GM12878 (cell line): ENCODE data around the gene ZNF324. TPM values are rescaled to one million over a fixed set of nuclear protein-coding genes. Genes with fewer than 3 reads are reported as not detected.

ENCODE experiments used
- ATAC-seq: fragments of 200-7000 bp; cut with Tn5 transposase; 3 replicates; pipeline ENCODE4 v1.9.1; 2020; ENCODE audit warnings: mild to moderate bottlenecking, moderate library complexity
- BruUV-seq: library from RNA; stranded (reverse); fragments of 400-500 nt; replicated peaks from 2 replicates; lab custom pipeline; 2021; lab: Mats Ljungman, UMichigan
- CTCF ChIA-PET: fragments of 300-600 bp; sonication (Branson Sonifier 250); formaldehyde crosslinking; extraction: SDS; loops from one replicate; lab custom pipeline; 2021; ENCODE audit warnings: inconsistent platforms; lab: Yijun Ruan, JAX
- POLR2A ChIA-PET: fragments of 350-600 bp; formaldehyde crosslinking; extraction: SDS; loops from one replicate; lab custom pipeline; 2021; ENCODE audit warnings: inconsistent platforms; lab: Charles Lee
- RAD21 ChIA-PET: fragments of 300-600 bp; sonication (Branson Sonifier 250); formaldehyde crosslinking; loops from one replicate; lab custom pipeline; 2023; ENCODE audit warnings: antibody characterized with exemption; ENCODE audit not compliant: unreplicated experiment; lab: Charles Lee
- SMC1A ChIA-PET: fragments of 300-600 bp; sonication (Branson Sonifier 250); formaldehyde crosslinking; loops from one replicate; lab custom pipeline; 2023; ENCODE audit not compliant: unreplicated experiment, uncharacterized antibody; lab: Charles Lee
- DNase-seq: peaks from one replicate; pipeline ENCODE4 v3.0.0-alpha.2; 2011; ENCODE audit warnings: low read depth, low spot score
- FAIRE-seq: peaks from 3 replicates; lab custom pipeline; 2011; peaks lifted over from hg19 to GRCh38; lab: Jason Lieb, UNC
- H2AFZ ChIP-seq: 2 replicates; pipeline ENCODE4 v1.6.0; 2011; ENCODE audit warnings: low read depth, low read length, control low read depth; ENCODE audit not compliant: control insufficient read depth
- H3K27ac ChIP-seq: 2 replicates; pipeline ENCODE4 v1.5.1; 2011; ENCODE audit warnings: control low read depth; ENCODE audit not compliant: control insufficient read depth, insufficient read depth
- H3K27me3 ChIP-seq, 2 experiments: replicated peaks in 1 of 2; 2 replicates each; pipeline versions ENCODE4 v1.6.0 to v1.6.1; 2011; ENCODE audit warnings: low read length in 1 of 2; ENCODE audit not compliant: control insufficient read depth in 2 of 2, insufficient read depth in 2 of 2
- H3K36me3 ChIP-seq, 2 experiments: 2 replicates each; pipeline ENCODE4 v1.5.1; 2011; ENCODE audit warnings: low read length in 1 of 2; ENCODE audit not compliant: control insufficient read depth in 2 of 2, insufficient read depth in 2 of 2
- H3K4me1 ChIP-seq: 2 replicates; pipeline ENCODE4 v1.6.1; 2011; ENCODE audit warnings: mild to moderate bottlenecking, low read length, moderate library complexity, mixed read lengths; ENCODE audit not compliant: control insufficient read depth, insufficient read depth
- H3K4me2 ChIP-seq: 2 replicates; pipeline ENCODE4 v1.6.0; 2011; ENCODE audit warnings: control low read depth; ENCODE audit not compliant: control insufficient read depth, insufficient read depth
- H3K4me3 ChIP-seq: fragments of 200-600 bp; sonication (generic); 2 replicates; pipeline ENCODE4 v1.5.1; 2016
- H3K79me2 ChIP-seq: 2 replicates; pipeline ENCODE4 v1.6.0; 2011; ENCODE audit warnings: low read length; ENCODE audit not compliant: control insufficient read depth, insufficient read depth
- H3K9ac ChIP-seq: 2 replicates; pipeline ENCODE4 v1.8.0; 2011; ENCODE audit warnings: low read length, control low read depth, mixed read lengths; ENCODE audit not compliant: control insufficient read depth, insufficient read depth
- H3K9me3 ChIP-seq: replicated peaks from 3 replicates; pipeline ENCODE4 v1.5.1; 2011; ENCODE audit warnings: mild to moderate bottlenecking, low read length; ENCODE audit not compliant: control insufficient read depth, insufficient read depth
- H4K20me1 ChIP-seq: 2 replicates; pipeline ENCODE4 v1.6.0; 2011; ENCODE audit not compliant: control insufficient read depth, insufficient read depth
- HDGF ChIP-seq: fragments of 450-650 bp; IDR thresholded peaks from 2 replicates; pipeline ENCODE4 v1.6.1; 2016; ENCODE audit warnings: antibody characterized with exemption
- POLR2AphosphoS5 ChIP-seq: IDR thresholded peaks from 2 replicates; pipeline ENCODE4 v1.6.1; 2011; ENCODE audit warnings: mild to moderate bottlenecking, low read length, inconsistent platforms
- SUPT20H ChIP-seq: IDR thresholded peaks from 2 replicates; pipeline ENCODE4 v1.6.1; 2011; ENCODE audit warnings: low read depth, mild to moderate bottlenecking, low read length, moderate library complexity, borderline replicate concordance; ENCODE audit not compliant: control insufficient read depth
- WGBS: methylation state at CpG from one replicate; pipeline ENCODE4 v1.1.6; 2016; ENCODE audit warnings: low lambda C conversion rate; ENCODE audit not compliant: insufficient replicate concordance, insufficient coverage; ENCODE audit errors: missing lambda C conversion rate; 5-methylcytosine and 5-hydroxymethylcytosine counted together
- in situ Hi-C: fragments of 300-500 bp; cut with MboI; formaldehyde crosslinking; loops from 9 replicates; pipeline ENCODE4 v1.14.3; 2018; ENCODE audit warnings: mixed read lengths
- intact Hi-C: fragments of 100-400 bp; cut with micrococcal nuclease; formaldehyde crosslinking; loops from one replicate; pipeline ENCODE4 v1.14.2; 2022; ENCODE audit not compliant: unreplicated experiment
- polyA plus RNA-seq, 11 experiments: library from polyadenylated mRNA; depleted of rRNA in 4 of 11; unstranded in 6 of 11; stranded (reverse) in 5 of 11; fragments of >200 nt; fragmentation: Nextera tagmentation in 4 of 11; fragmentation: Illumina TruSeq in 1 of 11; extraction: Ambion mirVana in 4 of 11; extraction: Trizol in 1 of 11; gene quantifications; 1 replicate in 1 of 11; 2 replicates in 10 of 11; pipeline versions ENCODE4 v1.2.1 to v1.2.3, GENCODE V29; 2011 to 2016; ENCODE audit warnings: inconsistent platforms in 2 of 11, missing spikeins in 2 of 11, low read depth in 1 of 11
- total RNA-seq, 4 experiments: library from RNA; depleted of rRNA in 3 of 4; stranded (reverse); fragments of >200 nt in 3 of 4; fragmentation: Illumina TruSeq in 1 of 4; extraction: Trizol in 1 of 4; gene quantifications; 2 replicates each; pipeline versions ENCODE4 v1.2.1 to v1.2.3, GENCODE V29; 2013 to 2021
- TF ChIP-seq, protein P1 (sequence below): IDR thresholded peaks from 2 replicates; pipeline ENCODE4 v1.6.1; 2011; ENCODE audit warnings: borderline replicate concordance, low read depth, mild to moderate bottlenecking, moderate library complexity, low read length; ENCODE audit not compliant: insufficient read depth, poor library complexity, severe bottlenecking

ZNF324 gene
- total and polyA plus RNA-seq, 10 of the 15 experiments (the other 5 are each of a cell fraction or from before 2014, with no cell fraction given), result 0.71 to 13.9 (median 7.0) TPM

DNA sequence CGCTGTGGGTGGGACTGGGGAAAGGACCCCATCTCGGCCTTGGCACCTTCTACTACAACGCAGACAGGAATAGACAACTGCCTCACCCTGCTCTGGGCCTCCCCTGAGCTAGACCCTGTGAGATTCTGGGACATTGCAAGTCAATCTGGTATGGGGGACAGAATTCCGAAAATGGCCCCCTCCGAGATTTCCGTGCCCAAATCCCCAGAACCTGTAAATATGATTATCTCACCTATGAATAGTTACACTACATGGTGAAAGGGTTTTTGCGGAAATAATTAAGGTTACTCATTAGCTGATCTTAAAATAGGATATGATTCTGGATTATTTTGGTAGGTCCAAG, 53.3 kb downstream of the ZNF324 start:
- Histone ChIP-seq H3K9me3 (no peaks in the 10 kb centered on the region), H3K4me2 (peak overlapping the region; percentile 61), H3K36me3 (peaks cover 0 to 8% of the 10 kb centered on the region in 2 experiments; a peak in 3 of 4 replicates), H3K4me3 (peak overlapping the region; percentile 89), H3K27ac (peak overlapping the region; percentile 88), H3K79me2 (peaks cover 30% of the 10 kb centered on the region), H3K4me1 (peaks cover 19% of the 10 kb centered on the region), H3K27me3 (no peaks in the 10 kb centered on the region), H3K9ac (peak overlapping the region; percentile 90), H4K20me1 (no peaks in the 10 kb centered on the region), H2AFZ (peak overlapping the region; percentile 95)
- WGBS, result 3% methylated on average over 7 of the region's 7 CpGs
- in situ Hi-C loops, result no loop called here
- POLR2A ChIA-PET, result interaction anchor here (0.7 to 3.0 kb wide), 10 partner anchors 24 to 518 kb away, joined by 3 to 24 read pairs (median 12); partner anchors contain the start of genes CHMP2A, TRIM28, UBE2M and ZNF606
- CTCF ChIA-PET, result interaction anchor here (1.0 to 4.2 kb wide), 25 partner anchors 9 to 774 kb away, joined by 3 to 67 read pairs (median 5); partner anchors contain the start of genes CHMP2A, SLC27A5, TRIM28 and ZNF497
- DNase-seq (no peak), ATAC-seq (no peak), FAIRE-seq (no peak)
- RAD21 ChIA-PET, result interaction anchor here (0.9 to 4.0 kb wide), 15 partner anchors 18 to 337 kb away, joined by 3 to 50 read pairs (median 5); partner anchors contain the start of genes CHMP2A, TRIM28, ZNF274 and ZNF584
- TF ChIP-seq POLR2AphosphoS5, result no peak
- SMC1A ChIA-PET, result interaction anchor here (0.8 to 3.6 kb wide), 17 partner anchors 12 to 291 kb away, joined by 3 to 43 read pairs (median 4); partner anchors contain the start of genes CHMP2A, MZF1, TRIM28 and UBE2M
- intact Hi-C loops, result no loop called here
- BruUV-seq, result TSS peak; percentile 90

DNA sequence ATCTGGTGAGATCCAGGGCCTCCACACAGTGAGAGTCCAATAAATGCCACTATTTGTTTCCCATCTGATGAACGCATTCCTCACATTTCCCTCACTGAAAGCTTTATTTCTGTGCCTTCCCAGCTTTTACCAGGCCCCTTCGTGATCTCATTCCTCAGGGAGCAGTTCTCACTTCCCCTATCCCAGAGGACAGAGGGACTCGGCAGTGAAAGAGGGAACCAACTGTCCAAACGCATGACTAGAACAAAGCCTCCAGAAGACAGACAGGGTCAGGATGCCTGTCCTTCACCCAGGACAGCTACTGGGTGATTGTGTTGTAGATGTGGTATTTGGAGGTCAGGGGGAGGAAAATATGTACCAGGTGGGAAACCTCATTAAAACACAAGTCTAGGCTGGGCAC, 54.8 kb downstream of the ZNF324 start:
- no peak for DNase-seq
- ChIA-PET POLR2A (interaction anchor here (0.6 to 3.0 kb wide), 9 partner anchors 22 to 215 kb away, joined by 3 to 24 read pairs (median 4); partner anchors contain the start of gene TRIM28), CTCF (interaction anchor here (0.8 to 4.2 kb wide), 7 partner anchors 23 to 293 kb away, joined by 3 to 67 read pairs (median 21); partner anchors contain the start of genes CHMP2A, TRIM28 and ZNF544), RAD21 (interaction anchor here (0.9 to 4.0 kb wide), 6 partner anchors 23 to 194 kb away, joined by 3 to 50 read pairs (median 14); partner anchors contain the start of genes CHMP2A, TRIM28 and ZSCAN22), SMC1A (interaction anchor here (0.6 to 3.6 kb wide), 9 partner anchors 11 to 335 kb away, joined by 3 to 43 read pairs (median 7); partner anchors contain the start of genes MZF1, TRIM28 and UBE2M)
- no peak overlapping the region for H3K27ac ChIP-seq
- H3K4me3 ChIP-seq, result no peak overlapping the region
- H3K9ac ChIP-seq, result no peak overlapping the region
- H3K4me2 ChIP-seq, result no peak overlapping the region
- no peak for FAIRE-seq
- no peak for ATAC-seq
- H2AFZ ChIP-seq, result no peak overlapping the region
- TF ChIP-seq HDGF (no peak), SUPT20H (no peak)
- TF ChIP-seq, protein P1, sequence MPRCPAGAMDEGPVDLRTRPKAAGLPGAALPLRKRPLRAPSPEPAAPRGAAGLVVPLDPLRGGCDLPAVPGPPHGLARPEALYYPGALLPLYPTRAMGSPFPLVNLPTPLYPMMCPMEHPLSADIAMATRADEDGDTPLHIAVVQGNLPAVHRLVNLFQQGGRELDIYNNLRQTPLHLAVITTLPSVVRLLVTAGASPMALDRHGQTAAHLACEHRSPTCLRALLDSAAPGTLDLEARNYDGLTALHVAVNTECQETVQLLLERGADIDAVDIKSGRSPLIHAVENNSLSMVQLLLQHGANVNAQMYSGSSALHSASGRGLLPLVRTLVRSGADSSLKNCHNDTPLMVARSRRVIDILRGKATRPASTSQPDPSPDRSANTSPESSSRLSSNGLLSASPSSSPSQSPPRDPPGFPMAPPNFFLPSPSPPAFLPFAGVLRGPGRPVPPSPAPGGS, result no peak
- 63% methylated on average over 4 of the region's 4 CpGs for WGBS
- H3K9me3 ChIP-seq, result no peaks in the 10 kb centered on the region
- H3K27me3 ChIP-seq, result no peaks in the 10 kb centered on the region
- no peaks in the 10 kb centered on the region for H4K20me1 ChIP-seq
- peaks cover 11% of the 10 kb centered on the region for H3K4me1 ChIP-seq
- no TSS peak for BruUV-seq
- in situ Hi-C loops (no loop called here), intact Hi-C loops (no loop called here)
- peaks cover 0 to 2% of the 10 kb centered on the region in 2 experiments; a peak in 2 of 4 replicates for H3K36me3 ChIP-seq
- peaks cover 23% of the 10 kb centered on the region for H3K79me2 ChIP-seq
